ENCODE measurements around the gene SLC5A4. TPM values are rescaled to one million over a fixed set of nuclear protein-coding genes. Genes with fewer than 3 reads are reported as not detected.
A peak's percentile ranks its signal among the peaks of the same experiment; 100 is the strongest.

Gene SLC5A4
- total and polyA plus RNA-seq, 4 donors = 0.10 to 2.9 (median 1.6) TPM

- no peaks in the 10 kb centered on the region for H3K9me3 ChIP-seq (ENCODE audit: control insufficient read depth, low read length)
- WGBS, 2 donors = 90% methylated on average over 30 of the region's 30 CpGs
- DNase-seq (no peak), ATAC-seq (ENCODE audit: low FRiP score) (no peak)
- H3K27ac ChIP-seq (ENCODE audit: low read depth in 1 of 2, low read length in 2 of 2) = no peak overlapping the region
- no peaks in the 10 kb centered on the region for H3K27me3 ChIP-seq (ENCODE audit: control insufficient read depth in 1 of 2, insufficient read depth in 2 of 2, low read length in 1 of 2)
- H3K36me3 ChIP-seq (ENCODE audit: control insufficient read depth in 1 of 2, insufficient read depth in 2 of 2, low read length in 1 of 2) = no peaks in the 10 kb centered on the region
- intact Hi-C loops (cut with DNase I) = loop anchor here in 1 of 2 donors (5.0 kb wide), 1 partner anchor 36 kb away; no protein-coding TSS in a partner anchor
- no peaks in the 10 kb centered on the region for H3K4me1 ChIP-seq (ENCODE audit: control insufficient read depth in 1 of 2, insufficient read depth in 2 of 2, low read length in 2 of 2)
- no peak overlapping the region for H3K4me3 ChIP-seq (ENCODE audit: low read length in 2 of 2)
These were observed 49.0 kb downstream of the SLC5A4 start for GRCh38 chr22:32205974-32206773.

GRCh38 chr22:32204856-32205722 lies 50.1 kb downstream of the SLC5A4 start, which contains the start of gene RFPL2:
TSS of gene RFPL2 (minus strand) at chr22:32205073. CDS start at chr22:32202451, 2,622 bp downstream.
- H3K27me3 ChIP-seq (ENCODE audit: control insufficient read depth in 1 of 2, insufficient read depth in 2 of 2, low read length in 1 of 2) = no peaks in the 10 kb centered on the region
- DNase-seq (no peak), ATAC-seq (ENCODE audit: low FRiP score) (no peak)
- intact Hi-C loops (cut with DNase I) = loop anchor here in 1 of 2 donors (5.0 kb wide), 1 partner anchor 37 kb away; no protein-coding TSS in a partner anchor
- H3K36me3 ChIP-seq (ENCODE audit: control insufficient read depth in 1 of 2, insufficient read depth in 2 of 2, low read length in 1 of 2) = no peaks in the 10 kb centered on the region
- H3K9me3 ChIP-seq (ENCODE audit: control insufficient read depth, low read length) = no peaks in the 10 kb centered on the region
- no peaks in the 10 kb centered on the region for H3K4me1 ChIP-seq (ENCODE audit: control insufficient read depth in 1 of 2, insufficient read depth in 2 of 2, low read length in 2 of 2)
- H3K27ac ChIP-seq (ENCODE audit: low read depth in 1 of 2, low read length in 2 of 2) = no peak within 1 kb of the TSS
- H3K4me3 ChIP-seq (ENCODE audit: low read length in 2 of 2) = no peak within 1 kb of the TSS
- WGBS, 2 donors = 64 to 79% methylated on average over 41 of the region's 41 CpGs

- DNase-seq = no peak
- Histone ChIP-seq H3K27me3 (ENCODE audit: control insufficient read depth in 1 of 2, insufficient read depth in 2 of 2, low read length in 1 of 2) (no peaks in the 10 kb centered on the region), H3K27ac (ENCODE audit: low read depth in 1 of 2, low read length in 2 of 2) (no peak overlapping the region), H3K4me3 (ENCODE audit: low read length in 2 of 2) (no peak overlapping the region), H3K36me3 (ENCODE audit: control insufficient read depth in 1 of 2, insufficient read depth in 2 of 2, low read length in 1 of 2) (no peaks in the 10 kb centered on the region), H3K9me3 (ENCODE audit: control insufficient read depth, low read length) (no peaks in the 10 kb centered on the region), H3K4me1 (ENCODE audit: control insufficient read depth in 1 of 2, insufficient read depth in 2 of 2, low read length in 2 of 2) (no peaks in the 10 kb centered on the region)
- ATAC-seq (ENCODE audit: low FRiP score) = no peak
- WGBS, 2 donors = 29 to 59% methylated on average over 42 of the region's 42 CpGs
- intact Hi-C loops (cut with DNase I) = no loop called here
These were observed 50.9 kb downstream of the SLC5A4 start for GRCh38 chr22:32204040-32204855.

GRCh38 chr22:32203181-32204039 lies 51.7 kb downstream of the SLC5A4 start:
- Histone ChIP-seq H3K4me3 (ENCODE audit: low read length in 2 of 2) (no peak overlapping the region), H3K36me3 (ENCODE audit: control insufficient read depth in 1 of 2, insufficient read depth in 2 of 2, low read length in 1 of 2) (no peaks in the 10 kb centered on the region), H3K27ac (ENCODE audit: low read depth in 1 of 2, low read length in 2 of 2) (no peak overlapping the region), H3K9me3 (ENCODE audit: control insufficient read depth, low read length) (no peaks in the 10 kb centered on the region), H3K4me1 (ENCODE audit: control insufficient read depth in 1 of 2, insufficient read depth in 2 of 2, low read length in 2 of 2) (no peaks in the 10 kb centered on the region), H3K27me3 (ENCODE audit: control insufficient read depth in 1 of 2, insufficient read depth in 2 of 2, low read length in 1 of 2) (no peaks in the 10 kb centered on the region)
- intact Hi-C loops (cut with DNase I) = no loop called here
- no peak for DNase-seq
- peak; percentile 28 for ATAC-seq (ENCODE audit: low FRiP score)
- WGBS, 2 donors = 21 to 53% methylated on average over 41 to 53 of the region's 53 CpGs

- no peaks in the 10 kb centered on the region for H3K27me3 ChIP-seq (ENCODE audit: control insufficient read depth in 1 of 2, insufficient read depth in 2 of 2, low read length in 1 of 2)
- 2 to 21% methylated on average over 28 to 29 of the region's 29 CpGs for WGBS, 2 donors
- H3K9me3 ChIP-seq (ENCODE audit: control insufficient read depth, low read length) = no peaks in the 10 kb centered on the region
- no peak overlapping the region for H3K27ac ChIP-seq (ENCODE audit: low read depth in 1 of 2, low read length in 2 of 2)
- ATAC-seq (ENCODE audit: low FRiP score) (no peak), DNase-seq (no peak)
- H3K4me1 ChIP-seq (ENCODE audit: control insufficient read depth in 1 of 2, insufficient read depth in 2 of 2, low read length in 2 of 2) = no peaks in the 10 kb centered on the region
- H3K36me3 ChIP-seq (ENCODE audit: control insufficient read depth in 1 of 2, insufficient read depth in 2 of 2, low read length in 1 of 2) = no peaks in the 10 kb centered on the region
- no peak overlapping the region for H3K4me3 ChIP-seq (ENCODE audit: low read length in 2 of 2)
- intact Hi-C loops (cut with DNase I) = no loop called here
These were observed 52.5 kb downstream of the SLC5A4 start for GRCh38 chr22:32202539-32203180.

GRCh38 chr22:32202161-32202538 lies 53.0 kb downstream of the SLC5A4 start:
- no peak overlapping the region for H3K27ac ChIP-seq (ENCODE audit: low read depth in 1 of 2, low read length in 2 of 2)
- ATAC-seq (ENCODE audit: low FRiP score) (no peak), DNase-seq (no peak)
- H3K9me3 ChIP-seq (ENCODE audit: control insufficient read depth, low read length) = no peaks in the 10 kb centered on the region
- H3K27me3 ChIP-seq (ENCODE audit: control insufficient read depth in 1 of 2, insufficient read depth in 2 of 2, low read length in 1 of 2) = no peaks in the 10 kb centered on the region
- no peaks in the 10 kb centered on the region for H3K4me1 ChIP-seq (ENCODE audit: control insufficient read depth in 1 of 2, insufficient read depth in 2 of 2, low read length in 2 of 2)
- intact Hi-C loops (cut with DNase I) = no loop called here
- no peaks in the 10 kb centered on the region for H3K36me3 ChIP-seq (ENCODE audit: control insufficient read depth in 1 of 2, insufficient read depth in 2 of 2, low read length in 1 of 2)
- no peak overlapping the region for H3K4me3 ChIP-seq (ENCODE audit: low read length in 2 of 2)
- WGBS, 2 donors = 23 to 29% methylated on average over 4 of the region's 4 CpGs

DNA sequence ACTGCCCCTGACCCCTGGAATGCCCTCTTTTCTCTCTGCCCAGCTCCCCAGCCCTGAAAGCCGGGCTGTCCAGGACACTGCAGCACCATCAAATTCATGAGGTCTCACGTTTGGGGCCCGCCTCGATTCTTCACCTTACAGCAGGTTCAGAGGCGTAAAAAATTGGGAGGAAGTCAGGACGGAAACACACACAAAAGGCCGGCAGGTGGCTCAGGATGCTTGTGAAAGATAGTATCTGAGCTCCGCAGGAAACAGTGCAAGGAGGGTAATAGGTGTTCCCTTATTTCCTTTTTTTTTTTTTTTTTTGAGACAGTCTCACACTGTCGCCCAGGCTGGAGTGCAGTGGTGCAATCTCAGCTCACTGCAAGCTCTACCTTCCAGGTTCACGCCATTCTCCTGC lies 54.4 kb downstream of the SLC5A4 start:
- H3K36me3 ChIP-seq (ENCODE audit: control insufficient read depth in 1 of 2, insufficient read depth in 2 of 2, low read length in 1 of 2) = no peaks in the 10 kb centered on the region
- no peaks in the 10 kb centered on the region for H3K27me3 ChIP-seq (ENCODE audit: control insufficient read depth in 1 of 2, insufficient read depth in 2 of 2, low read length in 1 of 2)
- intact Hi-C loops (cut with DNase I) = no loop called here
- ATAC-seq (ENCODE audit: low FRiP score) (no peak), DNase-seq (no peak)
- H3K4me3 ChIP-seq (ENCODE audit: low read length in 2 of 2) = no peak overlapping the region
- no peaks in the 10 kb centered on the region for H3K4me1 ChIP-seq (ENCODE audit: control insufficient read depth in 1 of 2, insufficient read depth in 2 of 2, low read length in 2 of 2)
- 74 to 76% methylated on average over 10 of the region's 10 CpGs for WGBS, 2 donors
- H3K27ac ChIP-seq (ENCODE audit: low read depth in 1 of 2, low read length in 2 of 2) = no peak overlapping the region
- H3K9me3 ChIP-seq (ENCODE audit: control insufficient read depth, low read length) = no peaks in the 10 kb centered on the region

Data from aorta (tissue), 5 donors.